Measurements from ENCODE around the gene LGR4. TPM values are rescaled to one million over a fixed set of nuclear protein-coding genes. Genes with fewer than 3 reads are reported as not detected.
A peak's percentile ranks its signal among the peaks of the same experiment; 100 is the strongest.

Gene LGR4
- total and polyA plus RNA-seq, 2 donors = 6.8 to 8.2 TPM

- no peaks in the 10 kb centered on the region for H3K4me1 ChIP-seq (ENCODE audit: control insufficient read depth in 2 of 2, insufficient read depth in 2 of 2, low read length in 2 of 2)
- H3K27me3 ChIP-seq (ENCODE audit: control insufficient read depth in 2 of 2, insufficient read depth in 1 of 2, low read length in 1 of 2) = peaks cover 14 to 20% of the 10 kb centered on the region in 2 donors
- H3K4me3 ChIP-seq (ENCODE audit: low read length in 2 of 2) = no peak overlapping the region
- H3K27ac ChIP-seq (ENCODE audit: low read depth in 1 of 2, low read length in 1 of 2) = no peak overlapping the region
- WGBS = 92% methylated on average over 1 of the region's 1 CpG
- DNase-seq (ENCODE audit: low read depth in 6 of 9, low spot score in 9 of 9) = no peak
- H3K36me3 ChIP-seq (ENCODE audit: control insufficient read depth in 2 of 2, insufficient read depth in 2 of 2, low read length in 1 of 2) = no peaks in the 10 kb centered on the region
- no peaks in the 10 kb centered on the region for H3K9me3 ChIP-seq (ENCODE audit: control insufficient read depth in 2 of 2, insufficient read depth in 1 of 2, low read length in 1 of 2)
Measured at GRCh38 chr11:27466363-27466762, 6.2 kb downstream of the LGR4 start.

GRCh38 chr11:27465629-27466028 is 7.0 kb downstream of the LGR4 start:
- Histone ChIP-seq H3K4me1 (ENCODE audit: control insufficient read depth in 2 of 2, insufficient read depth in 2 of 2, low read length in 2 of 2) (no peaks in the 10 kb centered on the region), H3K36me3 (ENCODE audit: control insufficient read depth in 2 of 2, insufficient read depth in 2 of 2, low read length in 1 of 2) (no peaks in the 10 kb centered on the region)

GRCh38 chr11:27464909-27465308 is 7.7 kb downstream of the LGR4 start:
- peaks cover 0 to 8% of the 10 kb centered on the region in 2 donors for H3K27me3 ChIP-seq (ENCODE audit: control insufficient read depth in 2 of 2, insufficient read depth in 1 of 2, low read length in 1 of 2)
- no peaks in the 10 kb centered on the region for H3K4me1 ChIP-seq (ENCODE audit: control insufficient read depth in 2 of 2, insufficient read depth in 2 of 2, low read length in 2 of 2)
- H3K36me3 ChIP-seq (ENCODE audit: control insufficient read depth in 2 of 2, insufficient read depth in 2 of 2, low read length in 1 of 2) = no peaks in the 10 kb centered on the region
- H3K4me3 ChIP-seq (ENCODE audit: low read length in 2 of 2) = no peak overlapping the region
- no peaks in the 10 kb centered on the region for H3K9me3 ChIP-seq (ENCODE audit: control insufficient read depth in 2 of 2, insufficient read depth in 1 of 2, low read length in 1 of 2)
- DNase-seq (ENCODE audit: low read depth in 6 of 9, low spot score in 9 of 9) = no peak
- peak overlapping the region in 1 of 2 donors; percentile 26 for H3K27ac ChIP-seq (ENCODE audit: low read depth in 1 of 2, low read length in 1 of 2)
- WGBS = 95% methylated on average over 2 of the region's 2 CpGs

More at GRCh38 chr11:27465629-27466028, 7.0 kb downstream of the LGR4 start:
- DNase-seq (ENCODE audit: low read depth in 6 of 9, low spot score in 9 of 9) = no peak
- H3K27ac ChIP-seq (ENCODE audit: low read depth in 1 of 2, low read length in 1 of 2) = no peak overlapping the region
- no peaks in the 10 kb centered on the region for H3K9me3 ChIP-seq (ENCODE audit: control insufficient read depth in 2 of 2, insufficient read depth in 1 of 2, low read length in 1 of 2)
- 90% methylated on average over 3 of the region's 3 CpGs for WGBS
- peaks cover 7 to 13% of the 10 kb centered on the region in 2 donors for H3K27me3 ChIP-seq (ENCODE audit: control insufficient read depth in 2 of 2, insufficient read depth in 1 of 2, low read length in 1 of 2)
- no peak overlapping the region for H3K4me3 ChIP-seq (ENCODE audit: low read length in 2 of 2)

DNA sequence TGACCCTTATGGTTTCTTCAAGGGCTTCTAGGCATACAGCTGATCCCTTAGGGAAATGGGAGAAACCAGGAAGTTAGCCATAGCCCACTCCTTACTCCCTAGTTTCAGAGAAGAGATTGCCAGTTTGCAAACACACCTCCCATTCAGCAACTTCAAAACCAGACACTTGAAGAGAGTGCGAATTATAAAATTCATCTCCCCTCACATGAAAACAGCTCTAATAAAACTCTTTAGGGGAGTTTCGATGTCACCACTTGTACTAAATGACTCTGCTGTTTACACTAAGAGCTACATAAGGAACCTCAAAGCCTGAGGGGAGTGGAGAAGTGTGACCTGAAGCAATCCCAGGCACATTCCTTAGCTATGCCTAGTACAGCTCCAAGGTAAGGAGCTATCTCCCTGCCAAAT is 8.3 kb downstream of the LGR4 start:
- no peak overlapping the region for H3K4me3 ChIP-seq (ENCODE audit: low read length in 2 of 2)
- peaks cover 0 to 4% of the 10 kb centered on the region in 2 donors for H3K27me3 ChIP-seq (ENCODE audit: control insufficient read depth in 2 of 2, insufficient read depth in 1 of 2, low read length in 1 of 2)
- no peaks in the 10 kb centered on the region for H3K9me3 ChIP-seq (ENCODE audit: control insufficient read depth in 2 of 2, insufficient read depth in 1 of 2, low read length in 1 of 2)
- no peaks in the 10 kb centered on the region for H3K4me1 ChIP-seq (ENCODE audit: control insufficient read depth in 2 of 2, insufficient read depth in 2 of 2, low read length in 2 of 2)
- no peaks in the 10 kb centered on the region for H3K36me3 ChIP-seq (ENCODE audit: control insufficient read depth in 2 of 2, insufficient read depth in 2 of 2, low read length in 1 of 2)
- no peak for DNase-seq (ENCODE audit: low read depth in 6 of 9, low spot score in 9 of 9)
- peak overlapping the region; percentile 22 to 74 for H3K27ac ChIP-seq (ENCODE audit: low read depth in 1 of 2, low read length in 1 of 2)
- WGBS = 94% methylated on average over 2 of the region's 2 CpGs

GRCh38 chr11:27462543-27462942 is 10.0 kb downstream of the LGR4 start:
- no peaks in the 10 kb centered on the region for H3K4me1 ChIP-seq (ENCODE audit: control insufficient read depth in 2 of 2, insufficient read depth in 2 of 2, low read length in 2 of 2)
- no peaks in the 10 kb centered on the region for H3K27me3 ChIP-seq (ENCODE audit: control insufficient read depth in 2 of 2, insufficient read depth in 1 of 2, low read length in 1 of 2)
- no peak overlapping the region for H3K27ac ChIP-seq (ENCODE audit: low read depth in 1 of 2, low read length in 1 of 2)
- WGBS = 81% methylated on average over 5 of the region's 5 CpGs
- no peak overlapping the region for H3K4me3 ChIP-seq (ENCODE audit: low read length in 2 of 2)
- no peaks in the 10 kb centered on the region for H3K9me3 ChIP-seq (ENCODE audit: control insufficient read depth in 2 of 2, insufficient read depth in 1 of 2, low read length in 1 of 2)
- H3K36me3 ChIP-seq (ENCODE audit: control insufficient read depth in 2 of 2, insufficient read depth in 2 of 2, low read length in 1 of 2) = no peaks in the 10 kb centered on the region
- DNase-seq (ENCODE audit: low read depth in 6 of 9, low spot score in 9 of 9) = no peak

- no peaks in the 10 kb centered on the region for H3K4me1 ChIP-seq (ENCODE audit: control insufficient read depth in 2 of 2, insufficient read depth in 2 of 2, low read length in 2 of 2)
- 93% methylated on average over 5 of the region's 5 CpGs for WGBS
- H3K4me3 ChIP-seq (ENCODE audit: low read length in 2 of 2) = no peak overlapping the region
- H3K9me3 ChIP-seq (ENCODE audit: control insufficient read depth in 2 of 2, insufficient read depth in 1 of 2, low read length in 1 of 2) = no peaks in the 10 kb centered on the region
- H3K36me3 ChIP-seq (ENCODE audit: control insufficient read depth in 2 of 2, insufficient read depth in 2 of 2, low read length in 1 of 2) = no peaks in the 10 kb centered on the region
- no peak overlapping the region for H3K27ac ChIP-seq (ENCODE audit: low read depth in 1 of 2, low read length in 1 of 2)
- DNase-seq (ENCODE audit: low read depth in 6 of 9, low spot score in 9 of 9) = no peak
- no peaks in the 10 kb centered on the region for H3K27me3 ChIP-seq (ENCODE audit: control insufficient read depth in 2 of 2, insufficient read depth in 1 of 2, low read length in 1 of 2)
Measured at GRCh38 chr11:27460158-27460978, 12.2 kb downstream of the LGR4 start.

- Histone ChIP-seq H3K36me3 (ENCODE audit: control insufficient read depth in 2 of 2, insufficient read depth in 2 of 2, low read length in 1 of 2) (no peaks in the 10 kb centered on the region), H3K9me3 (ENCODE audit: control insufficient read depth in 2 of 2, insufficient read depth in 1 of 2, low read length in 1 of 2) (no peaks in the 10 kb centered on the region), H3K4me1 (ENCODE audit: control insufficient read depth in 2 of 2, insufficient read depth in 2 of 2, low read length in 2 of 2) (no peaks in the 10 kb centered on the region), H3K27me3 (ENCODE audit: control insufficient read depth in 2 of 2, insufficient read depth in 1 of 2, low read length in 1 of 2) (no peaks in the 10 kb centered on the region), H3K27ac (ENCODE audit: low read depth in 1 of 2, low read length in 1 of 2) (no peak overlapping the region), H3K4me3 (ENCODE audit: low read length in 2 of 2) (no peak overlapping the region)
- DNase-seq (ENCODE audit: low read depth in 6 of 9, low spot score in 9 of 9) = no peak
- 76% methylated on average over 6 of the region's 6 CpGs for WGBS
Measured at GRCh38 chr11:27459191-27459590, 13.4 kb downstream of the LGR4 start.

- WGBS = over 99% methylated on average over 2 of the region's 2 CpGs
- Histone ChIP-seq H3K27me3 (ENCODE audit: control insufficient read depth in 2 of 2, insufficient read depth in 1 of 2, low read length in 1 of 2) (no peaks in the 10 kb centered on the region), H3K4me1 (ENCODE audit: control insufficient read depth in 2 of 2, insufficient read depth in 2 of 2, low read length in 2 of 2) (no peaks in the 10 kb centered on the region), H3K4me3 (ENCODE audit: low read length in 2 of 2) (no peak overlapping the region), H3K27ac (ENCODE audit: low read depth in 1 of 2, low read length in 1 of 2) (no peak overlapping the region), H3K9me3 (ENCODE audit: control insufficient read depth in 2 of 2, insufficient read depth in 1 of 2, low read length in 1 of 2) (no peaks in the 10 kb centered on the region), H3K36me3 (ENCODE audit: control insufficient read depth in 2 of 2, insufficient read depth in 2 of 2, low read length in 1 of 2) (no peaks in the 10 kb centered on the region)
- DNase-seq (ENCODE audit: low read depth in 6 of 9, low spot score in 9 of 9) = no peak
Measured at GRCh38 chr11:27458182-27458581, 14.4 kb downstream of the LGR4 start.

DNA sequence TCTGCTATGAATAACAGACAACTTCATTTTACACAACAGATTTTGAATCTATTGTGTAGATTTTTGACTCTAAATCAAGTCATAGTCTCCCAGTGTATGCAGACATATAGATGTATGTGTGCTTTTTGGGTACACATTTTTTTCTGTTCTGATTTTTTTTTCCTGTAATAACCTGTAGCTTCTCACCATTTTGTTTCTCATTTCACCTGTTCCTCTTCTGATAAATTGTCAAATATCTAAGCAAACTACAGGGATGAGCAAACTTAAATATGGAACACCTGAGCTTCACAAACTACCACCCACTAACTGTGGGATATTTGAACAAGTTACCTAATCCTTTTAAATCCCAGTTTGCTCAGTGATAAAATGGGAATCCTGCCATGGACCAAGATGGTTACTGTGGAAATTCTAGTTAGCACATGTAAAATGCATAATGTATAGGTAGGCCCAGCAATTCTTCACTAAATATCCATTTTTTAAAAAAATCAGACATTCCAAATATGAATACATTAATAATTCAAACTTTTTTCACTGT is 15.7 kb downstream of the LGR4 start:
- H3K27ac ChIP-seq (ENCODE audit: low read depth in 1 of 2, low read length in 1 of 2) = no peak overlapping the region

More for the DNA sequence above, 15.7 kb downstream of the LGR4 start:
- Histone ChIP-seq H3K4me3 (ENCODE audit: low read length in 2 of 2) (no peak overlapping the region), H3K4me1 (ENCODE audit: control insufficient read depth in 2 of 2, insufficient read depth in 2 of 2, low read length in 2 of 2) (no peaks in the 10 kb centered on the region), H3K27me3 (ENCODE audit: control insufficient read depth in 2 of 2, insufficient read depth in 1 of 2, low read length in 1 of 2) (no peaks in the 10 kb centered on the region), H3K9me3 (ENCODE audit: control insufficient read depth in 2 of 2, insufficient read depth in 1 of 2, low read length in 1 of 2) (no peaks in the 10 kb centered on the region), H3K36me3 (ENCODE audit: control insufficient read depth in 2 of 2, insufficient read depth in 2 of 2, low read length in 1 of 2) (no peaks in the 10 kb centered on the region)
- no peak for DNase-seq (ENCODE audit: low read depth in 6 of 9, low spot score in 9 of 9)

Measured in thymus (tissue), 11 donors.